T-helper 22 cell (primary cell): Measurements from ENCODE around the gene KLRC4.
"Not testable (repeated sequence)": the region's sequence is repeated elsewhere in the genome, so short reads cannot be mapped to it uniquely, and the experiment has no call there.

Experiments used
- DNase-seq: peaks from one replicate; pipeline ENCODE4 v3.0.0-alpha.2; 2020; ENCODE audit warnings: low read depth

The KLRC4 gene, protein sequence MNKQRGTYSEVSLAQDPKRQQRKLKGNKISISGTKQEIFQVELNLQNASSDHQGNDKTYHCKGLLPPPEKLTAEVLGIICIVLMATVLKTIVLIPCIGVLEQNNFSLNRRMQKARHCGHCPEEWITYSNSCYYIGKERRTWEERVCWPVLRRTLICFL

DNA sequence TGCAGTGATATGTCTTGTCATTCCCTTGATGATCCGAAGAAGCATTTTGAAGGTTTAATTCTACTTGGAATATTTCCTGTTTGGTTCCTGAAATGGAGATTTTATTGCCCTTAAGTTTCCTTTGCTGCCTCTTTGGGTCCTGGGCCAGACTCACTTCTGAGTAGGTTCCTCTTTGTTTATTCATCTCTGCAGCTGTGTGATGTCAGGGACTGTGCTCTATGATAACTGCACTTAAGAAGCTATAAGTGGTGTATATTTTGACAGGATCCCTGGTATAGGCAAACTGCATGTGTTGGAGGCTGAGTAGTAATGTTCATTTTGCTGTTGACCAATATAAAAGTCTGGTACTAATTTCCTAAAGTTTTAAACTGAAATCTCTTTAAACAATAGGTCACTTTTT is at the start of gene KLRC4:
Gene KLRC4, minus strand, starts transcription at position 366 of the 400 bp plus-strand sequence. Its CDS starts 182 bp downstream, at position 184.
- DNase-seq = no peak

DNA sequence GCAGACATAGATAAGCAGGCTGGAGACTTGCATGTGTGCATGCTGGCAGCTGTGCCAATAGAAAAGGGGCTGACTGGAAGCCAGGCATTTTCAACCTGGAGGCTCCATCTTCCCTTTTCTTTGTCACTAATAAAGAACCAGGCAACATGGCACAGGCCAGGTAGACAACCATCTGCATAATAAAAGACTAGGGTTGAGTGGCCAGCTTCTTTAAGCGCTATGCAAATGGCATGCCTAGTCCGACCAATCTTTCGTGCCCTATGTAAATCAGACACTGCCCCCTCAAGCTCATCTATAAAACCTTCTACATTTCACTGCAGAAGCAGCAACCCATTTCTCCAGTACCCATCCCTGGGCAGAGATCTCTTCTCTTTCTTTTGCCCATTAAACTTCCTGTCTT is 48.2 kb upstream of the KLRC4 start:
- DNase-seq = no peak

DNA sequence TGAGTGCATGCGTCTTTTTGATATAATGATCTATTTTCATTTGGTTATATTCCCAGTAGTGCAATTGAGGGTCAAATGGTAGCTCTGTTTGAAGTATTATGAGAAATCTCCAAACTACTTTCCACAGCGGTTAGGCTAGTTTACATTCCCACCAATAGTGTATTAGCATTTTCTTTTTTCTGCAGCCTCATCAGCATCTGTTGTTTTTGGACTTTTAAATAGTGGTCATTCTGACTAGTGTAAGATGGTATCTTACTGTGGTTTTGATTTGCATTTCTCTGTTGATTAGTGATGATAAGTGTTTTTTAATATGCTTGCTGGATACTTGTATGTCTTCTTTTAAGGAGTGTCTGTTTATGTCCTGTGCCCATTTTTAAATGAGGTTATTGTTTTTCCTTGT is 47.3 kb upstream of the KLRC4 start:
- no peak for DNase-seq

DNA sequence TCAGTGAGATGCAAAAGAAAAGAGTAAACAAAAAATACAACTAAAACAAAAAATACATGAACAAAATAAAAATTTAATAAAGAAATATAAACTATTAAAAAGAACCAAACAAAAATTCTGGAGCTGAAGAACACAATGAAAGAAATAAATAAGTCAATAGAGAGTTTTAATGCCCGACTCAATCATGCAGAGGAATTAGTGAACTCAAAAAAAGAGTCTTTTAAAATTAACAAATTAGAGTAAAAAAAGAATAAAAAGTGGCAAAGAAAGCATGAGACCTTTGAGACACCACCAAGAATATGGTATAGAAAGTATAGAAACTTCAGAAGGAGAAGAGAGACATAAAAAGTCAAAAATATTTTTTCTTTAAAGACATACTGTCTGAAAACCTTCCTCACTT is 46.2 kb upstream of the KLRC4 start:
- no peak for DNase-seq

DNA sequence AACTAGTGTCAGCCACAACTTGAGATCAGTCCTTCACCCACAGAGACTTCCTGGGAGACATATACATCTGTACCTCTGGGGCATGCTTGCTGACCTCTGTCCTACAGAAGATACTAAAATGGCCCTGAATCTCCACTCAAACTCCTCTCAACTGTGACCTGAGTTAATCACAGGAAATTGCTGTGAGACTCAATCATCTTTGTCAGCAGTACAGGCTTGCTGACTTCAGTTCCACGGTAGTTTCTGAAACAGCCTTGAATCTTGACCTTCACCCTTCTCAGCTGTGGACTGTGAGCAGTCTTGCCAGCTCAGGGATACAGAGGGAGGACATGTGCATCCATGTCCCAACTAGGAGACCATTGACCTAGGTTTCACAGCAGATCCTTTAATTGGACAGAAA is 45.0 kb upstream of the KLRC4 start:
- no peak for DNase-seq

DNA sequence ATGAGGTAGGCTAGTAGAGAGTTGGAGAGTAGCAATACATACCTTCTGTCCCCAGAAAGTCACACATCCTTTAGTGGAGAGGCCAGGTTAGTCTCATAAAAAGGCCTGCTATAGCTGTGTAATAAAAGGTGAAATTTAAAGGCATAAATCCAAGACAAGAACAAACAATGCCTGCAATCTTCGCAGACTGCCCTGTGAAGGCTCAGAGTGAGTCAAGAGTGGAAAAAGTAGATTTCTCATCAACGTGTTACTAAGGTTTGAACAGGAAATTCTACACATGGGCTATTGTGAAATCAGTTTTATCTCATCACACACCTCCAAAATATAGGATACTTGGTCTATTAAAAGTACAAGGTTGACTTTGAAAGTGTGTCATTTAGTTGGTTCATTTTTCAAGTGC is 43.6 kb upstream of the KLRC4 start, which contains the start of gene KLRC1:
Gene KLRC1, minus strand, starts transcription at position 222 of the 400 bp plus-strand sequence. CDS start 2,221 bp downstream, outside the sequence.
- no peak for DNase-seq

DNA sequence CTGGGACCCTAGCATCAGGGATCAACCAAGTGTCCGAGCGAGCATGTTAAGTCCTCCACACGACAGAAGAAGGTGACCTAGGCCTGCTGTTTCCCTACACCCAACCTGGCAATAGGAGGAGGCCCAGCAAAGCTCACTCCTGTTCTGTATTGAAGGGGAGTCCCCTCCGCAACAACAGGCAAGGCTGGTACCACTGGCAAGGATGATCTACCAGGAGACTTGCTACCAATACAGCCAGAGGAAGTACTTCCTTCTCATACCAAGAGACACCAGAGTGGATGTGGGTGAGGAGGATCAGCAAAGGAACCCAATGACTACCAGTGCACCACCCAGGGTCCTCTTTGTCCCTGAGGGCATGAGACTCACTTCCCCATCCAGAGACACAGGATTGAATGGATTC is 38.7 kb upstream of the KLRC4 start:
- no peak for DNase-seq

DNA sequence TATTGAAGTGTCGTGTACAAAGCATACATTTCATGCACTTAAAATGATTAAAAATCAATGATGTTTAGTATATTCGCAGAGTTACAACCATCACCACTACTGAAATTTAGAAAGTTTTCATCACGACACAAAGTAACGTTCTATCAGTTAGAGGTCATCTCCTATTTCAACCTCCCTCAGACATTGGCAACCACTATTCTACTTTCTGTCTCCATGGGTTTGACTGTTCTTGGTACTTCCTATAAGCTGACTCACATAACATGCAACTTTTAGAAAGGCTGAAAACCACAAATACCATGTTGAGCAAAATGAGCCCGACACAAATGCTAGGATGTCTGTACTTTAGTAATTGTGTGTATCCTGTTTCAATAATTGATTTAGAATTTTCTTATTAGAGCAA is 36.5 kb upstream of the KLRC4 start:
- DNase-seq = not testable (repeated sequence)

DNA sequence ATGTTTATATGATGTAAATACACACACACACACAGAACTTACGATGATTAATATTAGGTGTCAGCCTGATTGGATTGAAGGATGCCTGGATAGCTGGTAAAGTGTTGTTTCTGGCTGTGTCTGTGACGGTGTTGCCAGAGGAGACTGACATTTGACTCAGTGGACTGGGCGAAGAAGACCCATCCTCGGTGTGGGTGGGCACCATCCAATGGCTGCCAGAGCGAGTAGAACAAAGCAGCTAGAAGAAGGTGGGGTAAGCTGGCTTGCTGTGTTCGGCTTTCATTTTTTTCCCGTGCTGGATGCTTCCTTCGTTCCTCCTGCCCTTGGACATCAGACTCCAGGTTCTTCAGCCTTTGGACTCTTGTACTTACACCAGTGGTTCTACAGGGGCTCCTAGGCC is 31.6 kb upstream of the KLRC4 start:
- DNase-seq = not testable (repeated sequence)

DNA sequence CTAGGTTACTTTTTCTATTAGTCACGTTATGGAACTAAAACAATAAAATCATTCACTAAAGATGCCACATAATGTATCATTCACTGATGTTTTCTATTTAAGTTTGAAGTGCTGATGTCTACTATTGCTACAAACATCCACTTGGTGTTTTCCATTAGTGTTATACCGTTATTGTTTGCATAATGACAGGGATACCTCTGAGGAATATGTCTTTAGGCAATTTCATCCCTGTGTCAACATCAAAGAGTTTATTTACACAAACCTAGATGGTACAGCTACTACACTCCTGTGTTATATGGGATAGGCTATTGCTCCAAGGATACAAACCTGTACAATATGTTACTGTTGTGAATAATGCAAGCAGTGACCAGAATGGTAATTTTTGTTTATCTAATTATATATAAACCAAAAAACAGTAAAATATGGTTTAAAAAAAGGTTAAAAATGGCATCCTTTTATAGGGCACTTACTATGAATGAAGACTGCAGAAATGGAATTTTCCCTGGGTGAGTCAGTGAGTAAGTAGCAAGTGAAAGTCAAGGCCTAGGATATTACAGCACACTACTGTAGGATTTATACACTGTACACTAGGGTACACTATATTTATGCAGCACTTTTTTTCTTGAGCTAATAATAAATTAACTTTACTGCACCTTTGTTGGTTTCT is 30.2 kb upstream of the KLRC4 start:
- DNase-seq = not testable (repeated sequence)

DNA sequence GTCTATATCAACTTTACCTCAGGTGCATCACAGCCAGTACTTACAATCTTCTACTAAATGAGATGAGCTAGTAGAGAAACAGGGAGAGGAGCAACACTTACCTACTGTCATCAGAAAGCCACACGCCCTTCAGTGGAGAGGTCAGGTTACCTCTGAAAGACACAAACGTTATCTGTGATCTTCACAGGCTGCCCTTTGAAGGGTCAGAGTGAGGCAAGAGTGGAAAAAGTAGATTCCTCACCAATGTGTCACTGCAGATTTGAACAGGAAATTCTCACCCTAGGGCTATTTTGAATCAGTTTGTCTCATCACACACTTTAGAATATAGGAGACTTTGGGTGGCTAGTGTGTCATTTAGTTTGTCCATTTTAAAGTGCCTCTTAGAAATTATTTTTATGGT is 28.0 kb upstream of the KLRC4 start:
- DNase-seq = not testable (repeated sequence)

DNA sequence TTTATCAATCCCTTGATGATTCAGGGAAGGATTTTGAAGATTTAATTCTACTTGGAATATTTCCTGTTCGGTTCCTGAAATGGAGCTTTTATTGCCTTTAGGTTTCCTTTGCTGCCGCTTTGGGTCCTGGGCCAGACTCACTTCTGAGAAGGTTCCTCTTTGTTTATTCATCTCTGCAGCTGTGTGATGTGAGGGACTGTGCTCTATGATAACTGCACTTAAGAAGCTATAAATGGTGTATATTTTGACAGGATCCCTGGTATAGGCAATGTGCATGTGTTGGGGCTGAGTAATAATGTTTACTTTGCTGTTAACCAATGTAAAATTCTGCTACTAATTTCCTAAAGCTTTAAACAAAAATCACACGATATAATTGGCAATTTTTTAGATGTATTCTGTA is 26.3 kb upstream of the KLRC4 start, which contains the start of gene KLRC2:
Gene KLRC2, minus strand, starts transcription at position 195 of the 400 bp plus-strand sequence. Its CDS starts 24 bp downstream, at position 171.
- not testable (repeated sequence) for DNase-seq

DNA sequence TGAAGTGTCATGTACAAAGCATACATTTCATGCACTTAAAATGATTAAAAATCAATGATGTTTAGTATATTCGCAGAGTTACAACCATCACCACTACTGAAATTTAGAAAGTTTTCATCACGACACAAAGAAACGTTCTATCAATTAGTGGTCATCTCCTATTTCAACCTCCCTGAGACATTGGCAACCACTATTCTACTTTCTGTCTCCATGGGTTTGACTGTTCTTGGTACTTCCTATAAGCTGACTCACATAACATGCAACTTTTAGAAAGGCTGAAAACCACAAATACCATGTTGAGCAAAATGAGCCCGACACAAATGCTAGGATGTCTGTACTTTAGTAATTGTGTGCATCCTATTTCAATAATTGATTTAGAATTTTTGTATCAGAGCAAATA is 21.1 kb upstream of the KLRC4 start:
- DNase-seq = not testable (repeated sequence)

DNA sequence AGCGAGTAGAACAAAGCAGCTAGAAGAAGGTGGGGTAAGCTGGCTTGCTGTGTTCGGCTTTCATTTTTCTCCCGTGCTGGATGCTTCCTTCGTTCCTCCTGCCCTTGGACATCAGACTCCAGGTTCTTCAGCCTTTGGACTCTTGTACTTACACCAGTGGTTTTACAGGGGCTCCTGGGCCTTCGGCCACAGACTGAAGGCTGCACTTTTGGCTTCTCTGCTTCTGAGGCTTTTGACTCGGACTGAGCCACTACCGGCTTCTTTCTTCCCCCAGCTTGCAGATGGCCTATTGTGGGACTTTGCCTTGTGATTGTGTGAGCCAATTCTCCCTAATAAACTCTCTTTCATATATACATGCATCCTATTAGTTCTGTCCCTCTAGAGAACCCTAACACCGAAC is 16.4 kb upstream of the KLRC4 start:
- not testable (repeated sequence) for DNase-seq

DNA sequence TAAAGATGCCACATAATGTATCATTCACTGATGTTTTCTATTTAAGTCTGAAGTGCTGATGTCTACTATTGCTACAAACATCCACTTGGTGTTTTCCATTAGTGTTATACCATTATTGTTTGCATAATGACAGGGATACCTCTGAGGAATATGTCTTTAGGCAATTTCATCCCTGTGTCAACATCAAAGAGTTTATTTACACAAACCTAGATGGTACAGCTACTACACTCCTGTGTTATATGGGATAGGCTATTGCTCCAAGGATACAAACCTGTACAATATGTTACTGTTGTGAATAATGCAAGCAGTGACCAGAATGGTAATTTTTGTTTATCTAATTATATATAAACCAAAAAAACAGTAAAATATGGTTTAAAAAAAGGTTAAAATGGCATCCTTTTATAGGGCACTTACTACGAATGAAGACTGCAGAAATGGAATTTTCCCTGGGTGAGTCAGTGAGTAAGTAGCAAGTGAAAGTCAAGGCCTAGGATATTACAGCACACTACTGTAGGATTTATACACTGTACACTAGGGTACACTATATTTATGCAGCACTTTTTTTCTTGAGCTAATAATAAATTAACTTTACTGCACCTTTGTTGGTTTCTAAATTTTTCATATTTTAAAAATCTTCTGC is 14.8 kb upstream of the KLRC4 start:
- not testable (repeated sequence) for DNase-seq

DNA sequence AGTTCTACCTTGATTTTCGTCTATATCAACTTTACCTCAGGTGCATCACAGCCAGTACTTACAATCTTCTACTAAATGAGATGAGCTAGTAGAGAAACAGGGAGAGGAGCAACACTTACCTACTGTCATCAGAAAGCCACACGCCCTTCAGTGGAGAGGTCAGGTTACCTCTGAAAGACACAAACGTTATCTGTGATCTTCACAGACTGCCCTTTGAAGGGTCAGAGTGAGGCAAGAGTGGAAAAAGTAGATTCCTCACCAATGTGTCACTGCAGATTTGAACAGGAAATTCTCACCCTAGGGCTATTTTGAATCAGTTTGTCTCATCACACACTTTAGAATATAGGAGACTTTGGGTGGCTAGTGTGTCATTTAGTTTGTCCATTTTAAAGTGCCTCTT is 12.6 kb upstream of the KLRC4 start:
- DNase-seq = not testable (repeated sequence)

DNA sequence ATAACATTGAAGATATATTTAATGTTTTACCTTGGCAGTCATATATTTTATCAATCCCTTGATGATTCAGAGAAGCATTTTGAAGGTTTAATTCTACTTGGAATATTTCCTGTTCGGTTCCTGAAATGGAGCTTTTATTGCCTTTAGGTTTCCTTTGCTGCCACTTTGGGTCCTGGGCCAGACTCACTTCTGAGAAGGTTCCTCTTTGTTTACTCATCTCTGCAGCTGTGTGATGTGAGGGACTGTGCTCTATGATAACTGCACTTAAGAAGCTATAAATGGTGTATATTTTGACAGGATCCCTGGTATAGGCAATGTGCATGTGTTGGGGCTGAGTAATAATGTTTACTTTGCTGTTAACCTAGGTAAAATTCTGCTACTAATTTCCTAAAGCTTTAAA is 10.8 kb upstream of the KLRC4 start, which contains the start of gene KLRC3:
Gene KLRC3, minus strand, starts transcription at position 262 of the 400 bp plus-strand sequence. Its CDS starts 45 bp downstream, at position 217.
- not testable (repeated sequence) for DNase-seq

DNA sequence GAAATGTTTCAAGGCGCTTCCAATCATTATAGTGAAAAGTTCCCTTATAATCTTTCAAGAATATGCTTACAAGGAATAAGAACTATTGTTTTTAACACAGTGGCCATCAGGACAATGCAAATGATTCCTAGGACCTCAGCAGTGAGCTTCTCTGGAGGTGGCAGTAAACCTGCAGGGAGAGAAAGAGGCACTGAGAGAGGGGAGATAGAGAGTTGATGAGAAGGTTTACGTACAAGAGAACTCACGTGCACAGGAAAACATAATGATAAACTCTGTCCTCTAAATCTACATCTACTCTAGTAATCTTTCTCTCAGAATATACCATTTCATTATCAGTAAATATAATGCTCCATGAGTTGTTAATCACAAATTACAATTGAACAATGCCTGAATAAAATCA is 715 bp downstream of the KLRC4 start:
- no peak for DNase-seq

DNA sequence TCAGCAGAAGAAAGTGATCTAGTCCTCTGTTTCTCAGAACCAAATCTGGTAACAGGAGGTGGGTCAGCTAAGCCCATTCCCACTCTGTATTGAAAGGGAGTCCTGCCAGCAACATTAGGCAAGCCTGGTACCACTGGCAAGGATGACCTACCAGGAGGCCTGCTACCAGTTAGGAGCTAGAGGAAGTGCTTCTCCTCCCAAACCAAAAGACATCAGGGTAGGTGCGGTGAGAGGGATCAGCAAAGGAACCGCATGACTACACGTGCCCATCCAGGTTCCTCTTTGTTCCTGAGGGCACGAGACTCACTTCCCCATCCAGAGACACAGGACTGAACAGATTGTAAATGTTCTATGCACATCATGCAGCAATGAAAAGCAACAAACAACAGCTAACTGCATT is 2.8 kb downstream of the KLRC4 start:
- DNase-seq = no peak

DNA sequence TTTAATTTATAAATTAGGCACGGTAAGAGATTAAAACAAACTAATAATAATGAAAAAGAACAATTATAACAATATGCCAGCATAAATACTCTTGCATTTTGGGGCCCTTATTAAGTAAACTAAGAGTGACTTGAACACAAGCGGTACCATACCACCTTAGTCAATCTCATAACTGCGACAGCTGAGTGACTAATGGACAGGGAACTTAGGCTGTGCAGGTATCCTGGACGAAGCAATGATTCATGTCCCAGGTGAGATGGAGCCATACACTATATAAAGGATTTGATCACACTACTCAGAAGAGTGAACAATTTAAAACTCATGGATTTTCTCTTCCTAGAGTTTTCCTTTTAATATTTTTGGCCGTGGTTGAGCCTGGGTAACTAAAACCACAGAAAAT is 4.3 kb downstream of the KLRC4 start:
- DNase-seq = no peak

DNA sequence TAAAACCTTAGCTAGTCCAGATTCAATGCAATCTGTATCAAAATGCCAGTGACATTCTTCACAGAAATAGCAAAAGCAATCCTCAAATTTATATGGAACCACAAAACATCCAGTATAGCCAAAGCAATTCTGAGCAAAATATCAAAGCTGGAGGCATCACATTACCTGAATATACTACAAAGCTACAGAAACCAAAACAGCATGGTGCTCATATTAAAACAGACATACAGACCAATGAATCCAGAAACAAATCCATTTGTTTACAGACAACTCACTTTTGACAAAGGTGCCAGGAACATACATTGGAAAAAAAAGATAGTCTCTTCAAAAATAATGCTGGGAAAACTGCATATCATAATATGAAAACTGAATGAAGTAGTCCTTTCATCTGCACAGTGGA is 4.8 kb downstream of the KLRC4 start:
- no peak for DNase-seq

DNA sequence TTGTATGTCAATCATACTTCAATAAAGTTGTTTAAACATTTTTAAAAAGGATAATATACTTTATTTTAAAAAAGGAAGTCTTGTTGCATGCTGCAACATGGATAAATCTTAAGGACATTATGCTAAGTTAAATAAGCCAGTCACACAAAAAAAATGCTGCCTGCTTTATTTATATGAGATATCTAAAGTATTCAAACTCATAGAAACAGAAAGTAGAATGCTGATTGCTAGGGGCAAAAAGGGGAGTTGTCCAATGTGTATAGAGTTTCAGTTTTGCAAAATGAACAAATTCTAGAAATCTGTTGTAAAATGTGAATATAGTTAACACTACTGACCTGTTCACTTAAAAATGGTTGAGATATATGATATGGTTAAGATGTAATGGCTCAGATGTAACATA is 8.7 kb downstream of the KLRC4 start:
- no peak for DNase-seq

DNA sequence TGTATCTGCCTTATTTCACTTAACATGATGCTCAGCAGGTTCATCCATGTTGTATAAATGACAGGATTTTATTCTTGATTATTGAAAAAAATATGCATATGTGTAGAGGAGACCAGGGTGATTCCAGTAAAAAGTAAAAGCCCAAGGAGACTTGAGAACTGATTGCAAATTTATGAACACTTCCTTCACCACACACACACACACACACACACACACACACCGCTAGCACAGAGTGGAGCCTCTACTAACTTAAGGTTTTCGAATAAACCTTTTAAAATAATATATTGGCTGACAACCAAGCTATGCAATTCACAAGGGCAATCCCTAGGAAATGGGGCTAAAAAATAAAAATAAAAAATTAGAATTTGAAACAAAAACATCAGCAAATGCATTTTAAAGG is 11.4 kb downstream of the KLRC4 start:
- DNase-seq = no peak
